Gastrocnemius medialis (tissue), 4 donors: ENCODE measurements around the gene C19orf73. TPM values are rescaled to one million over a fixed set of nuclear protein-coding genes. Genes with fewer than 3 reads are reported as not detected.
A peak's percentile ranks its signal among the peaks of the same experiment; 100 is the strongest.

Experiments used
- ATAC-seq, 2 donors: fragments of 150-250 bp; one replicate each; pipeline ENCODE4 v1.9.1; 2016
- DNase-seq, 2 donors: peaks; one replicate each; pipeline ENCODE4 v3.0.0-alpha.2; 2019
- H3K27ac ChIP-seq, 4 donors: fragments of 200-600 bp; sonication (generic); 1 replicate in 1 of 4; 2 replicates in 3 of 4; pipeline ENCODE4 v1.5.1; 2016 to 2018; ENCODE audit warnings: mild to moderate bottlenecking in 2 of 4, moderate library complexity in 1 of 4
- H3K27me3 ChIP-seq, 3 donors: fragments of 200-600 bp; sonication (generic) in 2 of 3; 1 replicate in 1 of 3; 2 replicates in 2 of 3; pipeline versions ENCODE4 v1.5.1 to v1.6.0; 2016 to 2019; ENCODE audit warnings: mild to moderate bottlenecking in 1 of 3, moderate library complexity in 1 of 3
- H3K36me3 ChIP-seq, 2 donors: fragments of 200-600 bp; sonication (generic) in 1 of 2; one replicate each; pipeline ENCODE4 v1.5.1; 2017 to 2018
- H3K4me1 ChIP-seq, 2 donors: fragments of 200-600 bp; sonication (generic) in 1 of 2; one replicate each; pipeline ENCODE4 v1.5.1; 2016 to 2017; ENCODE audit warnings: mild to moderate bottlenecking in 2 of 2
- H3K4me3 ChIP-seq, 4 donors: fragments of 200-600 bp; sonication (generic) in 3 of 4; 1 replicate in 1 of 4; 2 replicates in 3 of 4; pipeline ENCODE4 v1.5.1; 2016 to 2019; ENCODE audit warnings: mild to moderate bottlenecking in 2 of 4
- H3K9me3 ChIP-seq, 3 donors: fragments of 200-600 bp; sonication (generic) in 2 of 3; 1 replicate in 1 of 3; 2 replicates in 2 of 3; pipeline ENCODE4 v1.5.1; 2016 to 2019
- POLR2A ChIP-seq, 2 donors: fragments of 450-650 bp; IDR thresholded peaks; one replicate each; pipeline ENCODE4 v1.6.1; 2017; ENCODE audit warnings: antibody characterized with exemption in 2 of 2, mild to moderate bottlenecking in 2 of 2, moderate library complexity in 2 of 2
- in situ Hi-C, 4 donors: fragments of 200-750 bp; cut with MboI; loops; one replicate each; pipeline versions ENCODE4 v1.15.0 to v1.8.0; 2017; ENCODE audit warnings: low sequenced_read_pairs in 4 of 4
- intact Hi-C: fragments of 100-400 bp; cut with DNase I; formaldehyde crosslinking; loops from one replicate; pipeline ENCODE4 v1.15.1; 2023; ENCODE audit warnings: low total_unique reads
- total RNA-seq, 4 donors: library from RNA; depleted of rRNA; stranded (reverse); fragments of >200 nt; gene quantifications; one replicate each; pipeline versions ENCODE4 v1.1.0 to v1.2.3, GENCODE V29; 2016
- TF ChIP-seq, protein P1 (sequence below), 5 experiments: fragments of 450-650 bp in 3 of 5; fragments of 200-600 bp in 2 of 5; sonication (generic) in 2 of 5; IDR thresholded peaks in 4 of 5; conservative IDR thresholded peaks in 1 of 5; 1 replicate in 4 of 5; 2 replicates in 1 of 5; pipeline ENCODE4 v1.5.1; 2016 to 2019; ENCODE audit warnings: antibody characterized with exemption in 5 of 5, mild to moderate bottlenecking in 3 of 5, moderate library complexity in 3 of 5

The C19orf73 gene
- total RNA-seq, 4 donors from 2014 or later, result 1.3 to 11.7 (median 3.5) TPM

- ATAC-seq (no peak), DNase-seq (no peak)
- H3K27ac ChIP-seq, result peak overlapping the region in 2 of 4 donors; percentile 11 to 22
- H3K9me3 ChIP-seq, result no peaks in the 10 kb centered on the region
- TF ChIP-seq POLR2A (IDR thresholded peaks at IDR 0.05), result no peak
- TF ChIP-seq, protein P1, sequence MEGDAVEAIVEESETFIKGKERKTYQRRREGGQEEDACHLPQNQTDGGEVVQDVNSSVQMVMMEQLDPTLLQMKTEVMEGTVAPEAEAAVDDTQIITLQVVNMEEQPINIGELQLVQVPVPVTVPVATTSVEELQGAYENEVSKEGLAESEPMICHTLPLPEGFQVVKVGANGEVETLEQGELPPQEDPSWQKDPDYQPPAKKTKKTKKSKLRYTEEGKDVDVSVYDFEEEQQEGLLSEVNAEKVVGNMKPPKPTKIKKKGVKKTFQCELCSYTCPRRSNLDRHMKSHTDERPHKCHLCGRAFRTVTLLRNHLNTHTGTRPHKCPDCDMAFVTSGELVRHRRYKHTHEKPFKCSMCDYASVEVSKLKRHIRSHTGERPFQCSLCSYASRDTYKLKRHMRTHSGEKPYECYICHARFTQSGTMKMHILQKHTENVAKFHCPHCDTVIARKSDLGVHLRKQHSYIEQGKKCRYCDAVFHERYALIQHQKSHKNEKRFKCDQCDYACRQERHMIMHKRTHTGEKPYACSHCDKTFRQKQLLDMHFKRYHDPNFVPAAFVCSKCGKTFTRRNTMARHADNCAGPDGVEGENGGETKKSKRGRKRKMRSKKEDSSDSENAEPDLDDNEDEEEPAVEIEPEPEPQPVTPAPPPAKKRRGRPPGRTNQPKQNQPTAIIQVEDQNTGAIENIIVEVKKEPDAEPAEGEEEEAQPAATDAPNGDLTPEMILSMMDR (IDR thresholded peaks at IDR 0.05 in 4 of 5, conservative IDR thresholded peaks at IDR 0.05 in 1 of 5), result no peak
- H3K4me1 ChIP-seq, result peaks cover 3 to 10% of the 10 kb centered on the region in 2 donors
- H3K36me3 ChIP-seq, result peaks cover 0 to 99% of the 10 kb centered on the region in 2 donors
- H3K27me3 ChIP-seq, result no peaks in the 10 kb centered on the region
- in situ Hi-C loops (no loop called here), intact Hi-C loops (no loop called here)
- no peak overlapping the region for H3K4me3 ChIP-seq
These were observed 14.6 kb downstream of the C19orf73 start for GRCh38 chr19:49104229-49104864.

GRCh38 chr19:49103331-49104085 is 15.4 kb downstream of the C19orf73 start:
- Histone ChIP-seq H3K36me3 (peaks cover 0 to 100% of the 10 kb centered on the region in 2 donors), H3K27ac (peak overlapping the region in 1 of 4 donors; percentile 38), H3K4me1 (peaks cover 12% of the 10 kb centered on the region in 2 donors), H3K27me3 (no peaks in the 10 kb centered on the region), H3K9me3 (no peaks in the 10 kb centered on the region), H3K4me3 (no peak overlapping the region)
- TF ChIP-seq, protein P1 (IDR thresholded peaks at IDR 0.05 in 4 of 5, conservative IDR thresholded peaks at IDR 0.05 in 1 of 5), result no peak
- no peak for TF ChIP-seq POLR2A (IDR thresholded peaks at IDR 0.05)
- in situ Hi-C loops (no loop called here), intact Hi-C loops (no loop called here)
- DNase-seq, result no peak
- no peak for ATAC-seq

GRCh38 chr19:49102303-49102702 is 16.6 kb downstream of the C19orf73 start:
- TF ChIP-seq, protein P1 (IDR thresholded peaks at IDR 0.05 in 4 of 5, conservative IDR thresholded peaks at IDR 0.05 in 1 of 5), result no peak
- no peak for TF ChIP-seq POLR2A (IDR thresholded peaks at IDR 0.05)
- H3K27ac ChIP-seq, result peak overlapping the region in 3 of 4 donors; percentile 11 to 47 (median 33)
- intact Hi-C loops, result no loop called here
- H3K27me3 ChIP-seq, result no peaks in the 10 kb centered on the region
- H3K36me3 ChIP-seq, result peaks cover 0 to 94% of the 10 kb centered on the region in 2 donors
- H3K9me3 ChIP-seq, result no peaks in the 10 kb centered on the region
- DNase-seq (no peak), ATAC-seq (no peak)
- in situ Hi-C loops, result no loop called here
- peaks cover 23 to 24% of the 10 kb centered on the region in 2 donors for H3K4me1 ChIP-seq
- no peak overlapping the region for H3K4me3 ChIP-seq

DNA sequence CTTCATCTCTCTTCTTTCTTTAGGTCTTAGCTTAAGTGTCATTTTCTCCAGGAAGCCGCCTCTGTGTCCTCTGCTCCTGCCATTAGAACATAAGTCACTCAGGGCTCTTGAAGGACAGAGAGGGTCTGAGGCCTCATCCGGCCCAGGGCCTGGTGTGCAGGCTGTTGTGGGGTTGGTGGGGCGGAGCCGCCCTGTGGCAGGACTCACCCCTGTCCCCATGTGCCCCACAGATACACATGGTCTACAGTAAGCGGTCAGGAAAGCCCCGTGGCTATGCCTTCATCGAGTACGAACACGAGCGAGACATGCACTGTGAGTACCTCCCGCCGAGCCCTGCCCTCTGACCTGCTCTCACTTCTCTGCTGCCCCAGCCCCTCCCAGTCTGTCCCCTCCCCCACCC is 17.8 kb downstream of the C19orf73 start:
- H3K36me3 ChIP-seq, result peaks cover 0 to 83% of the 10 kb centered on the region in 2 donors
- H3K27ac ChIP-seq, result peak overlapping the region in 3 of 4 donors; percentile 1 to 37 (median 34)
- no peak overlapping the region for H3K4me3 ChIP-seq
- TF ChIP-seq, protein P1 (IDR thresholded peaks at IDR 0.05 in 4 of 5, conservative IDR thresholded peaks at IDR 0.05 in 1 of 5), result no peak
- TF ChIP-seq POLR2A (IDR thresholded peaks at IDR 0.05), result no peak
- intact Hi-C loops, result no loop called here
- in situ Hi-C loops, result no loop called here
- no peak for DNase-seq
- H3K9me3 ChIP-seq, result no peaks in the 10 kb centered on the region
- peaks cover 27 to 33% of the 10 kb centered on the region in 2 donors for H3K4me1 ChIP-seq
- no peaks in the 10 kb centered on the region for H3K27me3 ChIP-seq
- no peak for ATAC-seq
